GM12878 (cell line): ENCODE data around the gene EED. TPM values are rescaled to one million over a fixed set of nuclear protein-coding genes. Genes with fewer than 3 reads are reported as not detected.

Source experiments
- ATF3 ChIP-seq: IDR thresholded peaks from 2 replicates; pipeline ENCODE4 v1.6.1; 2011; ENCODE audit warnings: low read depth, mild to moderate bottlenecking, low read length, moderate library complexity, borderline replicate concordance; ENCODE audit errors: extremely low read depth
- BCL11A ChIP-seq: IDR thresholded peaks from 2 replicates; pipeline ENCODE4 v1.6.1; 2011; ENCODE audit warnings: low read depth, low read length
- BMI1 ChIP-seq: fragments of 450-650 bp; IDR thresholded peaks from 2 replicates; pipeline ENCODE4 v1.6.1; 2016; ENCODE audit warnings: mild to moderate bottlenecking, moderate library complexity, borderline replicate concordance
- CREB1 ChIP-seq: IDR thresholded peaks from 2 replicates; pipeline ENCODE4 v1.6.1; 2012; ENCODE audit warnings: low read depth, mild to moderate bottlenecking, inconsistent platforms
- EGR1 ChIP-seq, 2 experiments: IDR thresholded peaks; 1 replicate in 1 of 2; 2 replicates in 1 of 2; pipeline ENCODE4 v1.6.1; 2011 to 2012; ENCODE audit warnings: low read depth in 2 of 2, low read length in 2 of 2, borderline replicate concordance in 1 of 2, mild to moderate bottlenecking in 1 of 2, moderate library complexity in 1 of 2
- ESRRA ChIP-seq: IDR thresholded peaks from 2 replicates; pipeline ENCODE4 v1.6.1; 2012; ENCODE audit warnings: mild to moderate bottlenecking, low read length, improper control_type of control experiment
- GABPA ChIP-seq: IDR thresholded peaks from 2 replicates; pipeline ENCODE4 v1.6.1; 2014; ENCODE audit warnings: antibody characterized with exemption, low read depth, mild to moderate bottlenecking, inconsistent platforms
- GATAD2B ChIP-seq: fragments of 450-650 bp; conservative IDR thresholded peaks from 2 replicates; pipeline ENCODE4 v1.6.1; 2017; ENCODE audit warnings: low read depth, mild to moderate bottlenecking, moderate library complexity
- IKZF2 ChIP-seq, 2 experiments: fragments of 450-650 bp; IDR thresholded peaks; 2 replicates each; pipeline ENCODE4 v1.6.1; 2017; ENCODE audit warnings: mild to moderate bottlenecking in 2 of 2, moderate library complexity in 2 of 2
- MEF2B ChIP-seq: fragments of 450-650 bp; IDR thresholded peaks from 2 replicates; pipeline ENCODE4 v1.6.1; 2018; ENCODE audit warnings: mild to moderate bottlenecking, moderate library complexity; ENCODE audit not compliant: partially characterized antibody, poor library complexity, severe bottlenecking
- MYC ChIP-seq: IDR thresholded peaks from 2 replicates; pipeline ENCODE4 v1.6.1; 2011; ENCODE audit warnings: mild to moderate bottlenecking, low read length, moderate library complexity, inconsistent platforms; ENCODE audit not compliant: insufficient read depth, insufficient replicate concordance, insufficient read length, severe bottlenecking
- NKRF ChIP-seq: fragments of 450-650 bp; conservative IDR thresholded peaks from 2 replicates; pipeline ENCODE4 v1.6.1; 2017; ENCODE audit warnings: mild to moderate bottlenecking, moderate library complexity
- PML ChIP-seq: IDR thresholded peaks from 2 replicates; pipeline ENCODE4 v1.6.1; 2012; ENCODE audit warnings: low read length, inconsistent platforms
- RB1 ChIP-seq: fragments of 450-650 bp; formaldehyde crosslinking; IDR thresholded peaks from 2 replicates; pipeline ENCODE4 v1.6.1; 2017; ENCODE audit warnings: mild to moderate bottlenecking, borderline replicate concordance
- REST ChIP-seq: IDR thresholded peaks from 2 replicates; pipeline ENCODE4 v1.6.1; 2012; ENCODE audit warnings: mild to moderate bottlenecking, low read depth, low read length
- SIX5 ChIP-seq: IDR thresholded peaks from 2 replicates; pipeline ENCODE4 v1.6.1; 2011; ENCODE audit warnings: mild to moderate bottlenecking, low read depth, low read length, moderate library complexity; ENCODE audit not compliant: severe bottlenecking
- SUZ12 ChIP-seq: fragments of 200-600 bp; sonication (generic); IDR thresholded peaks from one replicate; pipeline ENCODE4 v1.6.1; 2018; ENCODE audit warnings: antibody characterized with exemption, mild to moderate bottlenecking; ENCODE audit not compliant: unreplicated experiment
- TCF3 ChIP-seq: IDR thresholded peaks from 2 replicates; pipeline ENCODE4 v1.6.1; 2012; ENCODE audit warnings: low read depth, mild to moderate bottlenecking, low read length, borderline replicate concordance; ENCODE audit not compliant: insufficient read depth
- WRNIP1 ChIP-seq: IDR thresholded peaks from 2 replicates; pipeline ENCODE4 v1.6.1; 2011; ENCODE audit warnings: low read depth, low read length, improper control_type of control experiment, borderline replicate concordance
- ZBTB4 ChIP-seq: fragments of 450-650 bp; formaldehyde crosslinking; IDR thresholded peaks from 2 replicates; pipeline ENCODE4 v1.4.0; 2022; ENCODE audit warnings: mild to moderate bottlenecking, moderate library complexity
- polyA plus RNA-seq, 11 experiments: library from polyadenylated mRNA; depleted of rRNA in 4 of 11; unstranded in 6 of 11; stranded (reverse) in 5 of 11; fragments of >200 nt; fragmentation: Nextera tagmentation in 4 of 11; fragmentation: Illumina TruSeq in 1 of 11; extraction: Ambion mirVana in 4 of 11; extraction: Trizol in 1 of 11; gene quantifications; 1 replicate in 1 of 11; 2 replicates in 10 of 11; pipeline versions ENCODE4 v1.2.1 to v1.2.3, GENCODE V29; 2011 to 2016; ENCODE audit warnings: inconsistent platforms in 2 of 11, missing spikeins in 2 of 11, low read depth in 1 of 11
- total RNA-seq, 4 experiments: library from RNA; depleted of rRNA in 3 of 4; stranded (reverse); fragments of >200 nt in 3 of 4; fragmentation: Illumina TruSeq in 1 of 4; extraction: Trizol in 1 of 4; gene quantifications; 2 replicates each; pipeline versions ENCODE4 v1.2.1 to v1.2.3, GENCODE V29; 2013 to 2021

The EED gene
- total and polyA plus RNA-seq, 10 of the 15 experiments (the other 5 are each of a cell fraction or from before 2014, with no cell fraction given): 41.5 to 140 (median 72.2) TPM

- TF ChIP-seq TCF3 (no peak), PML (peak; percentile 94), REST (no peak), EGR1 (IDR thresholded peaks at IDR 0.05; ENCODE audit: borderline replicate concordance in 1 of 2, low read depth in 2 of 2, low read length in 2 of 2) (peak in 1 of 2 experiments; percentile 63; a peak in 1 of 3 replicates), ATF3 (peak; percentile 73; the same call in 1 of the 2 replicates), ESRRA (peak; percentile 80), ZBTB4 (CRISPR knock-in tag) (no peak), MEF2B (peak; percentile 48), SUZ12 (no peak), NKRF (0 out of 2 replicates have a peak, but pooled peaks have one; percentile 73), SIX5 (peak; percentile 100), CREB1 (peak; percentile 74), BMI1 (no peak), GATAD2B (peak; percentile 86), IKZF2 (IDR thresholded peaks at IDR 0.05) (peak; percentile 81 to 84), BCL11A (0 out of 2 replicates have a peak, but pooled peaks have one; percentile 4), WRNIP1 (no peak), GABPA (peak; percentile 100), MYC (no peak), RB1 (peak; percentile 81; the same call in 1 of the 2 replicates)
- TF ChIP-seq, all 136 proteins: peak for 67
These were observed 57.7 kb downstream of the EED start, which contains the start of gene HIKESHI (continued) for GRCh38 chr11:86302092-86302793.
